HCT116 (cell line): ENCODE measurements around the gene TUBB6. TPM values are rescaled to one million over a fixed set of nuclear protein-coding genes. Genes with fewer than 3 reads are reported as not detected.

Experiments
- ATAC-seq: fragments of 200-7000 bp; cut with Tn5 transposase; 2 replicates; pipeline ENCODE4 v1.9.1; 2020; ENCODE audit warnings: mild to moderate bottlenecking, moderate library complexity
- BruUV-seq: library from RNA; stranded (reverse); fragments of 400-500 nt; replicated peaks from 2 replicates; lab custom pipeline; 2021; lab: Mats Ljungman, UMichigan
- CTCF ChIA-PET: fragments of 300-600 bp; sonication (Branson Sonifier 250); formaldehyde crosslinking; loops from one replicate; lab custom pipeline; 2021; ENCODE audit warnings: antibody characterized with exemption; lab: Charles Lee
- POLR2A ChIA-PET: fragments of 300-600, 350-600 bp; sonication (Branson Sonifier 250); formaldehyde crosslinking; loops from one replicate; lab custom pipeline; 2021; ENCODE audit warnings: antibody characterized with exemption; lab: Charles Lee
- RAD21 ChIA-PET, 2 experiments: fragments of 300-600 bp; sonication (Branson Sonifier 250); formaldehyde crosslinking; loops; one replicate each; lab custom pipeline; 2023; ENCODE audit warnings: low total read pairs in 2 of 2; ENCODE audit not compliant: uncharacterized antibody in 2 of 2, unreplicated experiment in 2 of 2, low non-redundant PET in 1 of 2; lab: Charles Lee
- DNase-seq: peaks from one replicate; pipeline ENCODE4 v3.0.0-alpha.2; 2010; ENCODE audit warnings: low read depth, low spot score
- H2AFZ ChIP-seq: fragments of 200-600 bp; shearing (Covaris generic), sonication (generic); 2 replicates; pipeline ENCODE4 v1.6.1; 2017; ENCODE audit warnings: low read depth, mixed run types, mixed read lengths, antibody characterized with exemption, low read length; ENCODE audit not compliant: poor library complexity, severe bottlenecking
- H3K27ac ChIP-seq: 2 replicates; pipeline ENCODE4 v1.5.1; 2012; ENCODE audit warnings: low read depth, low read length
- H3K27me3 ChIP-seq: fragments of 200-600 bp; sonication (generic); 2 replicates; pipeline ENCODE4 v1.6.1; 2016; ENCODE audit warnings: mixed run types, low read length, mixed read lengths; ENCODE audit not compliant: insufficient read depth
- H3K36me3 ChIP-seq, 2 experiments: fragments of 200-500 bp in 1 of 2; fragments of 200-600 bp in 1 of 2; sonication (Bioruptor generic) in 1 of 2; sonication (generic) in 1 of 2; 2 replicates each; pipeline versions ENCODE4 v1.5.1 to v1.6.1; 2014 to 2016; ENCODE audit warnings: low read length in 2 of 2, inconsistent platforms in 1 of 2, mixed read lengths in 1 of 2, mixed run types in 1 of 2; ENCODE audit not compliant: insufficient read depth in 2 of 2, control insufficient read depth in 1 of 2
- H3K4me1 ChIP-seq, 2 experiments: fragments of 200-600 bp in 1 of 2; sonication (generic) in 1 of 2; 2 replicates each; pipeline versions ENCODE4 v1.5.1 to v1.6.1; 2012 to 2017; ENCODE audit warnings: low read length in 2 of 2, inconsistent platforms in 1 of 2, mild to moderate bottlenecking in 1 of 2, mixed read lengths in 1 of 2, mixed run types in 1 of 2, moderate library complexity in 1 of 2; ENCODE audit not compliant: insufficient read depth in 2 of 2, control insufficient read depth in 1 of 2
- H3K4me2 ChIP-seq: fragments of 200-600 bp; sonication (generic); 2 replicates; pipeline ENCODE4 v1.6.1; 2017; ENCODE audit warnings: mixed run types, low read length, mixed read lengths
- H3K4me3 ChIP-seq, 2 experiments: fragments of 200-600 bp in 1 of 2; sonication (generic) in 1 of 2; replicated peaks in 1 of 2; 2 replicates each; pipeline ENCODE4 v1.5.1; 2011 to 2016; ENCODE audit warnings: low read length in 2 of 2, control low read depth in 1 of 2, low read depth in 1 of 2, mild to moderate bottlenecking in 1 of 2, mixed read lengths in 1 of 2, mixed run types in 1 of 2
- H3K79me2 ChIP-seq: fragments of 200-600 bp; sonication (generic); 2 replicates; pipeline ENCODE4 v1.6.1; 2017; ENCODE audit warnings: mild to moderate bottlenecking, mixed run types, low read length, moderate library complexity, mixed read lengths; ENCODE audit not compliant: insufficient read depth
- H3K9ac ChIP-seq: fragments of 200-600 bp; sonication (generic); 2 replicates; pipeline ENCODE4 v1.6.1; 2016; ENCODE audit warnings: low read length, mixed read lengths
- H3K9me2 ChIP-seq: fragments of 200-600 bp; sonication (generic), shearing (Covaris generic); 2 replicates; pipeline ENCODE4 v1.6.1; 2017; ENCODE audit warnings: mixed run types, mild to moderate bottlenecking, moderate library complexity; ENCODE audit not compliant: insufficient read depth
- H3K9me3 ChIP-seq, 2 experiments: fragments of 200-500 bp in 1 of 2; fragments of 200-600 bp in 1 of 2; sonication (Bioruptor generic) in 1 of 2; sonication (generic) in 1 of 2; 2 replicates each; pipeline ENCODE4 v1.6.1; 2014 to 2017; ENCODE audit warnings: low read length in 2 of 2, mixed read lengths in 2 of 2, inconsistent platforms in 1 of 2, low read depth in 1 of 2, mild to moderate bottlenecking in 1 of 2, mixed run types in 1 of 2, moderate library complexity in 1 of 2; ENCODE audit not compliant: control insufficient read depth in 1 of 2, insufficient read depth in 1 of 2
- H4K20me1 ChIP-seq: fragments of 200-600 bp; sonication (generic), shearing (Covaris generic); 2 replicates; pipeline ENCODE4 v1.6.1; 2017; ENCODE audit warnings: mixed run types, mild to moderate bottlenecking, moderate library complexity; ENCODE audit not compliant: insufficient read depth
- ATF3 ChIP-seq: IDR thresholded peaks from 2 replicates; pipeline ENCODE4 v1.6.1; 2012
- CBX3 ChIP-seq: IDR thresholded peaks from 2 replicates; pipeline ENCODE4 v1.6.1; 2012; ENCODE audit warnings: low read depth
- CEBPB ChIP-seq: IDR thresholded peaks from 2 replicates; pipeline ENCODE4 v1.6.1; 2012; ENCODE audit warnings: low read depth
- ELF1 ChIP-seq: IDR thresholded peaks from 2 replicates; pipeline ENCODE4 v1.6.1; 2012; ENCODE audit warnings: low read depth, borderline replicate concordance
- EZH2phosphoT487 ChIP-seq: fragments of 200-600 bp; IDR thresholded peaks from 2 replicates; pipeline ENCODE4 v1.6.1; 2018; ENCODE audit warnings: antibody characterized with exemption, borderline replicate concordance
- JUND ChIP-seq: IDR thresholded peaks from 2 replicates; pipeline ENCODE4 v1.6.1; 2012
- POLR2A ChIP-seq: IDR thresholded peaks from 2 replicates; pipeline ENCODE4 v1.7.0; 2011; ENCODE audit warnings: borderline replicate concordance; ENCODE audit not compliant: insufficient read depth, insufficient read length; ENCODE audit errors: extremely low read depth
- POLR2AphosphoS5 ChIP-seq: IDR thresholded peaks from 2 replicates; pipeline ENCODE4 v1.6.1; 2011; ENCODE audit warnings: mild to moderate bottlenecking, low read depth, low read length, moderate library complexity
- RAD21 ChIP-seq: IDR thresholded peaks from 2 replicates; pipeline ENCODE4 v1.6.1; 2012; ENCODE audit warnings: low read depth, mild to moderate bottlenecking
- REST ChIP-seq: IDR thresholded peaks from 2 replicates; pipeline ENCODE4 v1.6.1; 2012; ENCODE audit warnings: low read depth
- SIN3A ChIP-seq: IDR thresholded peaks from 2 replicates; pipeline ENCODE4 v1.6.1; 2012; ENCODE audit warnings: low read depth
- SP1 ChIP-seq: IDR thresholded peaks from 2 replicates; pipeline ENCODE4 v1.6.1; 2012; ENCODE audit warnings: low read depth
- SRF ChIP-seq: IDR thresholded peaks from 2 replicates; pipeline ENCODE4 v1.6.1; 2012; ENCODE audit warnings: low read depth
- YY1 ChIP-seq: IDR thresholded peaks from 2 replicates; pipeline ENCODE4 v1.6.1; 2011; ENCODE audit warnings: low read length, low read depth, moderate library complexity, mild to moderate bottlenecking; ENCODE audit not compliant: insufficient replicate concordance; ENCODE audit errors: extremely low read depth
- ZNF274 ChIP-seq: fragments of 200-500 bp; sonication (Bioruptor generic); IDR thresholded peaks from 2 replicates; pipeline ENCODE4 v1.6.1; 2014; ENCODE audit warnings: mild to moderate bottlenecking, low read depth, low read length, inconsistent platforms
- intact Hi-C: fragments of 100-400 bp; cut with micrococcal nuclease; formaldehyde crosslinking; loops from 2 replicates; pipeline ENCODE4 v1.10.0; 2022
- total RNA-seq: library from RNA; stranded (reverse); gene quantifications from one replicate; pipeline ENCODE4 v1.2.1, GENCODE V29; 2021; ENCODE audit not compliant: unreplicated experiment
- TF ChIP-seq, protein P1 (sequence below): IDR thresholded peaks from 2 replicates; pipeline ENCODE4 v1.6.1; 2012

Gene TUBB6
- total RNA-seq, 1 experiment from 2014 or later, result 87.4 TPM

DNA sequence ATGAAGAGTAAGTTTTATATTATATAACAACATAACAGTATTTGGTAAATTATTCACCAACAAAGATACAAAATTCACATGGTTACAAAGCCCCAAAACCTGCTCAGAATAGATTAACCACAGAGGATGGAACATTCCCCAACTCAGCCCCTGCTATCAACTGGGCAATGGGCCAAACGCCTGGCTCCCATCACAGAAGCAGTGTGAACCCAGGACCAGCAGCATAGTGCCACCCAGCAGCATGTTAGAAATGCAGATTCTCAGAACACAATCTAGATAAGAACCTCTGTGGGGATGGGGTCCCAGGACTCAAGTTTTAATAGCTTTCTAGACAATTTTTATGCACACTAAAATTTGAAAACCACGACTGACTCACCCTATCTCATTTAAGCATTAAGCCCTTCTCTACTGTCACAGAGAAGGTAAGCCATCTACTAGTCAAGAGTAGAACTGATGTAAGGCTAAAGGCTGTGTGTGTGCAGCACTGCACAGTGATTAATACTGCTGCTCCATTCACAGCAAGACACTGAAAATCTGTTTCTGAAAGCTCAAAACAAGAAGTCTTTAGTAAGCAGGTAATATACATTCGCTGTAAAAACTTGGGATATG lies 53.8 kb downstream of the TUBB6 start:
- Histone ChIP-seq H2AFZ (no peak overlapping the region), H3K36me3 (peaks cover 24 to 49% of the 10 kb centered on the region in 2 experiments), H3K27ac (no peak overlapping the region), H3K9me2 (no peaks in the 10 kb centered on the region), H3K79me2 (peaks cover 54% of the 10 kb centered on the region), H3K4me3 (no peak overlapping the region), H3K4me2 (no peak overlapping the region), H3K9me3 (no peaks in the 10 kb centered on the region), H3K4me1 (no peaks in the 10 kb centered on the region), H3K9ac (no peak overlapping the region), H3K27me3 (no peaks in the 10 kb centered on the region), H4K20me1 (peaks cover 9% of the 10 kb centered on the region)
- ChIA-PET RAD21 (no interaction called here), POLR2A (no interaction called here), CTCF (no interaction called here)
- intact Hi-C loops, result no loop called here
- DNase-seq (no peak), ATAC-seq (no peak)
- TF ChIP-seq JUND, result no peak
- TF ChIP-seq RAD21, result no peak
- no peak for TF ChIP-seq ZNF274
- TF ChIP-seq EZH2phosphoT487, result no peak
- TF ChIP-seq, protein P1, sequence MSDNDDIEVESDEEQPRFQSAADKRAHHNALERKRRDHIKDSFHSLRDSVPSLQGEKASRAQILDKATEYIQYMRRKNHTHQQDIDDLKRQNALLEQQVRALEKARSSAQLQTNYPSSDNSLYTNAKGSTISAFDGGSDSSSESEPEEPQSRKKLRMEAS, result no peak
- TF ChIP-seq ELF1, result no peak
- TF ChIP-seq POLR2A, result no peak
- no TSS peak for BruUV-seq

DNA sequence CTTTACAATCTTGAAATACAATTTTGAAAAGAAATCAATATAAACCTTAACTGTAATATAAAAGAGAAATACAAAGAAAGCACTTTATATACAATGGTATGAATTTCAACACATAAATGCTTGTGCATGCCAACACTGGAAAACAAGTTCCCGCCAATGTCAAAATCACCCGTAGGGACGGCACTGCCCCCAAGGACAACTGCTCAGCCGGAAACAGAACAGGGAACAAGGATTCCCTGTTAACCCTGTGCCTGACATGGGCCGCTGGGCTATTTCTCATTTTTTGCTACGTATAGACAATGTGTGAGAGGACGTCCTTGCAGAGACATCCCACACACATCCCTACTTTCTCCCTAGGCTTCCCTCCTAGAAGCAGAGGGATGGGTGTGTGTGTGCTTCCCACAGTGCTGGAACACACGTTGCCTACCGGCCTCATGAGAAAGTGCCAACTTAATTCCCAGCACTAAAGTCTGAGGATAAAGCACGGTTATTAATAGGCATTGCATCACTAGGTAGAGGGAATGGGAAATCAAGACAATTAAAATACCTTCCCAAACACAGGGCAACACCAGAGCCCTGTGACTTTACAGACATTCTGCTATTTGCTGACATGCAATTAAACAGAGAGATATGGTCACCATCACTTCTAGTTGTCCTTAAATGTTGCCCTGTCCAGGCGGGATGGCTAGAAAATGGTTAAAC lies 54.6 kb downstream of the TUBB6 start:
- Histone ChIP-seq H3K9me3 (no peaks in the 10 kb centered on the region), H3K36me3 (peaks cover 18 to 46% of the 10 kb centered on the region in 2 experiments), H3K4me2 (no peak overlapping the region), H4K20me1 (peaks cover 9% of the 10 kb centered on the region), H3K4me1 (no peaks in the 10 kb centered on the region), H3K27ac (no peak overlapping the region), H2AFZ (no peak overlapping the region), H3K79me2 (peaks cover 61% of the 10 kb centered on the region), H3K27me3 (no peaks in the 10 kb centered on the region), H3K9me2 (no peaks in the 10 kb centered on the region), H3K9ac (no peak overlapping the region), H3K4me3 (no peak overlapping the region)
- BruUV-seq, result no TSS peak
- DNase-seq, result no peak
- TF ChIP-seq SP1 (no peak), ATF3 (no peak), REST (no peak), POLR2A (no peak), YY1 (no peak), SRF (no peak), CBX3 (no peak), CEBPB (no peak), POLR2AphosphoS5 (no peak), RAD21 (no peak), EZH2phosphoT487 (no peak), SIN3A (no peak)
- TF ChIP-seq, protein P1, result no peak
- RAD21 ChIA-PET, result no interaction called here
- intact Hi-C loops, result no loop called here
- CTCF ChIA-PET, result no interaction called here
- POLR2A ChIA-PET, result no interaction called here
- ATAC-seq, result no peak
